ENCODE measurements around the gene DDX59. TPM values are rescaled to one million over a fixed set of nuclear protein-coding genes. Genes with fewer than 3 reads are reported as not detected.

DDX59 gene
- total and polyA plus RNA-seq, 2 experiments from 2014 or later = 13.6 to 19.9 TPM

GRCh38 chr1:200666309-200666708 is 3.4 kb downstream of the DDX59 start:
- Histone ChIP-seq H3K4me2 (no peak overlapping the region), H4K20me1 (ENCODE audit: insufficient read depth, poor library complexity, severe bottlenecking) (no peaks in the 10 kb centered on the region), H3K79me2 (peaks cover 42% of the 10 kb centered on the region), H3K27ac (no peak overlapping the region), H2AFZ (no peak overlapping the region), H3K4me3 (no peak overlapping the region), H3K36me3 (replicated peaks; ENCODE audit: insufficient read depth, low read depth) (no peaks in the 10 kb centered on the region), H3K27me3 (no peaks in the 10 kb centered on the region), H3K4me1 (ENCODE audit: insufficient read depth) (peaks cover 7% of the 10 kb centered on the region), H3K9me3 (ENCODE audit: low read depth) (no peaks in the 10 kb centered on the region), H3K9me2 (replicated peaks; ENCODE audit: insufficient read depth) (no peaks in the 10 kb centered on the region)
- no peak for TF ChIP-seq CTCF (IDR thresholded peaks at IDR 0.05; ENCODE audit: poor library complexity)
- WGBS (ENCODE audit: low lambda C conversion rate, missing lambda C conversion rate) = 90% methylated on average over 8 of the region's 8 CpGs
- no peak for DNase-seq (ENCODE audit: low spot score)

DNA sequence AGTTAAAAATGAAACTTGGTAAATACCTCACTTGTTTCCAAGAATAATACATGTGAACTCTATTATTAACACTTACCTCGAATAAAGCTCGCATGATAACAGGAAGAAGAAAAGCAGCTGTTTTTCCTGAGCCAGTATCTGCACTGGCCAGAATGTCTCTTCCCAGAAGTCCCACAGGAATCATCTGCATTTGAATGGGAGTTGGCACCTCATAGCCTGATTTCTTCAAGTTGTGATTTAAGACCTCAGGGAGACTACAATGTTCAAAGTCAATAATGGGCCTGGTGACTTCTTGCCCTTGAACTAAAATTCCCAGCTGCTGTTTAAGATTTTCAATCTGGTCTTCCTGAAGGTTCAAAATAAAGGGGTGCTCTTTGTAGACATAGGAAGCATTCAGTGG is 3.8 kb downstream of the DDX59 start:
- no peak overlapping the region for H3K4me3 ChIP-seq
- no peaks in the 10 kb centered on the region for H3K9me3 ChIP-seq (ENCODE audit: low read depth)
- no peaks in the 10 kb centered on the region for H3K9me2 ChIP-seq (replicated peaks; ENCODE audit: insufficient read depth)
- no peak overlapping the region for H3K4me2 ChIP-seq
- no peaks in the 10 kb centered on the region for H4K20me1 ChIP-seq (ENCODE audit: insufficient read depth, poor library complexity, severe bottlenecking)
- TF ChIP-seq EZH2phosphoT487 (IDR thresholded peaks at IDR 0.05; ENCODE audit: low read depth, severe bottlenecking, unreplicated experiment) (no peak), EZH2 (IDR thresholded peaks at IDR 0.05; ENCODE audit: borderline replicate concordance) (no peak), CTCF (IDR thresholded peaks at IDR 0.05; ENCODE audit: poor library complexity) (no peak)
- no peaks in the 10 kb centered on the region for H3K36me3 ChIP-seq (replicated peaks; ENCODE audit: insufficient read depth, low read depth)
- H3K27ac ChIP-seq = no peak overlapping the region
- H3K4me1 ChIP-seq (ENCODE audit: insufficient read depth) = peaks cover 3% of the 10 kb centered on the region
- WGBS (ENCODE audit: low lambda C conversion rate, missing lambda C conversion rate) = 75% methylated on average over 2 of the region's 2 CpGs
- no peak overlapping the region for H2AFZ ChIP-seq
- peaks cover 40% of the 10 kb centered on the region for H3K79me2 ChIP-seq
- no peaks in the 10 kb centered on the region for H3K27me3 ChIP-seq
- DNase-seq (ENCODE audit: low spot score) = no peak

- H3K4me3 ChIP-seq = no peak overlapping the region
- H3K27me3 ChIP-seq = no peaks in the 10 kb centered on the region
- no peak overlapping the region for H3K27ac ChIP-seq
- H3K4me2 ChIP-seq = no peak overlapping the region
- H3K36me3 ChIP-seq (replicated peaks; ENCODE audit: insufficient read depth, low read depth) = peaks cover 4% of the 10 kb centered on the region
- H4K20me1 ChIP-seq (ENCODE audit: insufficient read depth, poor library complexity, severe bottlenecking) = no peaks in the 10 kb centered on the region
- H3K4me1 ChIP-seq (ENCODE audit: insufficient read depth) = no peaks in the 10 kb centered on the region
- peaks cover 21% of the 10 kb centered on the region for H3K79me2 ChIP-seq
- no peak for DNase-seq (ENCODE audit: low spot score)
- no peak overlapping the region for H2AFZ ChIP-seq
- H3K9me2 ChIP-seq (replicated peaks; ENCODE audit: insufficient read depth) = no peaks in the 10 kb centered on the region
- WGBS (ENCODE audit: low lambda C conversion rate, missing lambda C conversion rate) = 96% methylated on average over 6 of the region's 6 CpGs
- H3K9me3 ChIP-seq (ENCODE audit: low read depth) = no peaks in the 10 kb centered on the region
- TF ChIP-seq EZH2 (IDR thresholded peaks at IDR 0.05; ENCODE audit: borderline replicate concordance) = no peak
- no peak for TF ChIP-seq CTCF (IDR thresholded peaks at IDR 0.05; ENCODE audit: poor library complexity)
- no peak for TF ChIP-seq EZH2phosphoT487 (IDR thresholded peaks at IDR 0.05; ENCODE audit: low read depth, severe bottlenecking, unreplicated experiment)
Observed at GRCh38 chr1:200660719-200661118, 9.0 kb downstream of the DDX59 start.

DNA sequence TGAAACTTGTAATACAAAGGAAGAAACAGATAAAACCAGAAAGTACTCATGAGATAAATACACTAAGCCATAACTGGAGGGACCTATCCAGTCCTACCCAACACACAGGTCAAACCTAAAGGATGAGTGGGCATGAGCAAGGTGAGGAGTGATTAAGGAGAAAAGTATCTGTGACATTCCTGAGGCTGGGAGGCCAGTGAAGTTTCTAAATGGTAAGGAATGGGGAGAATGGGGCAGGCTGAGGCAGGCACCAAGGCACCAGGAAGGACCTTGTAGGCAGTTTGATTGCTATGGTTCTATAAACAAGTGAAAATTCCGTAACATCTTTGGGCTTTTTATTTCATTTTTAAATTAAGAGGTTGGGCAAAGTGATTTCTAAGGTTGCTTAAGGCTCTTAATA is 10.4 kb downstream of the DDX59 start:
- H3K4me3 ChIP-seq = no peak overlapping the region
- TF ChIP-seq CTCF (IDR thresholded peaks at IDR 0.05; ENCODE audit: poor library complexity) = no peak
- TF ChIP-seq EZH2 (IDR thresholded peaks at IDR 0.05; ENCODE audit: borderline replicate concordance) = no peak
- no peak for TF ChIP-seq EZH2phosphoT487 (IDR thresholded peaks at IDR 0.05; ENCODE audit: low read depth, severe bottlenecking, unreplicated experiment)
- no peaks in the 10 kb centered on the region for H3K27me3 ChIP-seq
- H3K79me2 ChIP-seq = peaks cover 12% of the 10 kb centered on the region
- no peak overlapping the region for H2AFZ ChIP-seq
- H4K20me1 ChIP-seq (ENCODE audit: insufficient read depth, poor library complexity, severe bottlenecking) = no peaks in the 10 kb centered on the region
- H3K4me1 ChIP-seq (ENCODE audit: insufficient read depth) = no peaks in the 10 kb centered on the region
- H3K9me3 ChIP-seq (ENCODE audit: low read depth) = no peaks in the 10 kb centered on the region
- no peak for DNase-seq (ENCODE audit: low spot score)
- 91% methylated on average over 1 of the region's 1 CpG for WGBS (ENCODE audit: low lambda C conversion rate, missing lambda C conversion rate)
- peaks cover 4% of the 10 kb centered on the region for H3K36me3 ChIP-seq (replicated peaks; ENCODE audit: insufficient read depth, low read depth)
- H3K27ac ChIP-seq = peak overlapping the region; percentile 14
- H3K4me2 ChIP-seq = no peak overlapping the region
- no peaks in the 10 kb centered on the region for H3K9me2 ChIP-seq (replicated peaks; ENCODE audit: insufficient read depth)
